Trophoblast cell (in vitro differentiated cells and primary cell): ENCODE data around the gene PCDHB7.
"Not testable (repeated sequence)": the region's sequence is repeated elsewhere in the genome, so short reads cannot be mapped to it uniquely, and the experiment has no call there.

Experiments used
- DNase-seq, 2 donors: peaks; one replicate each; pipeline ENCODE4 v3.0.0-alpha.2; 2016
- H2AFZ ChIP-seq: 2 replicates; pipeline ENCODE4 v1.6.1; 2013; ENCODE audit warnings: low read length, moderate library complexity, mild to moderate bottlenecking; ENCODE audit not compliant: insufficient read depth, poor library complexity
- H2AK5ac ChIP-seq: 2 replicates; pipeline ENCODE4 v1.6.1; 2013; ENCODE audit warnings: mild to moderate bottlenecking, low read length
- H2BK120ac ChIP-seq: 2 replicates; pipeline ENCODE4 v1.6.1; 2013; ENCODE audit warnings: low read length, mild to moderate bottlenecking, moderate library complexity; ENCODE audit not compliant: insufficient read depth, poor library complexity
- H2BK12ac ChIP-seq: 2 replicates; pipeline ENCODE4 v1.6.1; 2013; ENCODE audit warnings: mild to moderate bottlenecking, low read length, moderate library complexity
- H2BK5ac ChIP-seq: 2 replicates; pipeline ENCODE4 v1.6.1; 2013; ENCODE audit warnings: low read length, low read depth, moderate library complexity, mild to moderate bottlenecking; ENCODE audit not compliant: poor library complexity
- H3K14ac ChIP-seq: 2 replicates; pipeline ENCODE4 v1.6.1; 2013; ENCODE audit warnings: mild to moderate bottlenecking, low read length
- H3K18ac ChIP-seq: 2 replicates; pipeline ENCODE4 v1.6.1; 2013; ENCODE audit warnings: mild to moderate bottlenecking, low read length
- H3K23ac ChIP-seq: 2 replicates; pipeline ENCODE4 v1.6.1; 2013; ENCODE audit warnings: low read length
- H3K27ac ChIP-seq: 2 replicates; pipeline ENCODE4 v1.5.1; 2013; ENCODE audit warnings: low read depth, mild to moderate bottlenecking, inconsistent platforms, low read length, moderate library complexity
- H3K27me3 ChIP-seq: 2 replicates; pipeline ENCODE4 v1.6.1; 2013; ENCODE audit warnings: inconsistent platforms, mild to moderate bottlenecking, low read length, moderate library complexity; ENCODE audit not compliant: insufficient read depth
- H3K36me3 ChIP-seq, 2 experiments: 1 replicate in 1 of 2; 2 replicates in 1 of 2; pipeline ENCODE4 v1.6.1; 2013; ENCODE audit warnings: low read length in 2 of 2, mild to moderate bottlenecking in 2 of 2, moderate library complexity in 1 of 2; ENCODE audit not compliant: insufficient read depth in 2 of 2, control insufficient read depth in 1 of 2
- H3K4ac ChIP-seq: 2 replicates; pipeline ENCODE4 v1.6.1; 2013; ENCODE audit warnings: low read depth, mild to moderate bottlenecking, low read length, moderate library complexity
- H3K4me1 ChIP-seq, 2 experiments: 1 replicate in 1 of 2; 2 replicates in 1 of 2; pipeline ENCODE4 v1.6.1; 2013; ENCODE audit warnings: low read length in 2 of 2, mild to moderate bottlenecking in 2 of 2, moderate library complexity in 1 of 2; ENCODE audit not compliant: insufficient read depth in 2 of 2, control insufficient read depth in 1 of 2
- H3K4me2 ChIP-seq: 2 replicates; pipeline ENCODE4 v1.6.1; 2013; ENCODE audit warnings: inconsistent platforms, mild to moderate bottlenecking, low read length, moderate library complexity
- H3K4me3 ChIP-seq: 2 replicates; pipeline ENCODE4 v1.5.1; 2013; ENCODE audit warnings: mild to moderate bottlenecking, low read depth, low read length, inconsistent platforms
- H3K79me1 ChIP-seq: one replicate; pipeline ENCODE4 v1.6.1; 2013; ENCODE audit warnings: low read length
- H3K79me2 ChIP-seq: 2 replicates; pipeline ENCODE4 v1.6.1; 2013; ENCODE audit warnings: low read length, mild to moderate bottlenecking; ENCODE audit not compliant: control insufficient read depth, insufficient read depth, poor library complexity
- H3K9ac ChIP-seq: 2 replicates; pipeline ENCODE4 v1.6.1; 2013; ENCODE audit warnings: mild to moderate bottlenecking, low read length
- H3K9me3 ChIP-seq: 2 replicates; pipeline ENCODE4 v1.6.1; 2013; ENCODE audit warnings: low read depth, mild to moderate bottlenecking, control low read depth, inconsistent platforms, low read length; ENCODE audit not compliant: insufficient read depth
- H4K12ac ChIP-seq: 2 replicates; pipeline ENCODE4 v1.6.1; 2013; ENCODE audit warnings: low read depth, mild to moderate bottlenecking, low read length, moderate library complexity
- H4K8ac ChIP-seq: 2 replicates; pipeline ENCODE4 v1.6.1; 2013; ENCODE audit warnings: low read depth, mild to moderate bottlenecking, low read length, moderate library complexity
- H4K91ac ChIP-seq: one replicate; pipeline ENCODE4 v1.6.1; 2013; ENCODE audit warnings: low read depth, mild to moderate bottlenecking, low read length, moderate library complexity
- WGBS: extraction: QIAGEN DNeasy Blood & Tissue Kit; methylation state at CpG from one replicate; pipeline ENCODE4 v1.1.7; 2013; ENCODE audit warnings: missing lambda C conversion rate; ENCODE audit not compliant: insufficient read length, insufficient coverage; ENCODE audit errors: extremely low coverage; 5-methylcytosine and 5-hydroxymethylcytosine counted together

PCDHB7 gene

GRCh38 chr5:141150993-141151325, 21.5 kb upstream of the PCDHB7 start:
- Histone ChIP-seq H2BK120ac (no peak overlapping the region), H3K4me1 (no peaks in the 10 kb centered on the region), H3K4me2 (no peak overlapping the region), H2AFZ (no peak overlapping the region), H3K4ac (no peak overlapping the region), H4K91ac (no peak overlapping the region), H3K18ac (no peak overlapping the region), H3K9ac (no peak overlapping the region), H3K79me2 (no peaks in the 10 kb centered on the region), H3K36me3 (no peaks in the 10 kb centered on the region), H3K9me3 (peaks cover 2% of the 10 kb centered on the region), H4K8ac (no peak overlapping the region), H2BK12ac (no peak overlapping the region), H3K23ac (no peak overlapping the region), H3K14ac (no peak overlapping the region), H4K12ac (no peak overlapping the region), H2BK5ac (no peak overlapping the region), H3K27ac (no peak overlapping the region), H3K79me1 (no peaks in the 10 kb centered on the region), H3K4me3 (no peak overlapping the region), H2AK5ac (no peak overlapping the region), H3K27me3 (no peaks in the 10 kb centered on the region)
- no peak for DNase-seq
- WGBS: no CpG with 5 or more reads among the region's 13 CpGs

- not testable (repeated sequence) for H2BK12ac ChIP-seq, H3K79me2 ChIP-seq, H2AFZ ChIP-seq, DNase-seq, H3K9me3 ChIP-seq, H3K4ac ChIP-seq, H3K27ac ChIP-seq, H2BK120ac ChIP-seq, H3K18ac ChIP-seq, H3K14ac ChIP-seq, H2BK5ac ChIP-seq, H3K27me3 ChIP-seq, H4K12ac ChIP-seq, H3K79me1 ChIP-seq, H3K4me1 ChIP-seq, H2AK5ac ChIP-seq, H4K8ac ChIP-seq, H3K9ac ChIP-seq, H4K91ac ChIP-seq, H3K23ac ChIP-seq, H3K4me3 ChIP-seq, H3K36me3 ChIP-seq, H3K4me2 ChIP-seq
- WGBS: no CpG with 5 or more reads among the region's 41 CpGs
Observed at GRCh38 chr5:141151632-141152031, 20.8 kb upstream of the PCDHB7 start.

DNA sequence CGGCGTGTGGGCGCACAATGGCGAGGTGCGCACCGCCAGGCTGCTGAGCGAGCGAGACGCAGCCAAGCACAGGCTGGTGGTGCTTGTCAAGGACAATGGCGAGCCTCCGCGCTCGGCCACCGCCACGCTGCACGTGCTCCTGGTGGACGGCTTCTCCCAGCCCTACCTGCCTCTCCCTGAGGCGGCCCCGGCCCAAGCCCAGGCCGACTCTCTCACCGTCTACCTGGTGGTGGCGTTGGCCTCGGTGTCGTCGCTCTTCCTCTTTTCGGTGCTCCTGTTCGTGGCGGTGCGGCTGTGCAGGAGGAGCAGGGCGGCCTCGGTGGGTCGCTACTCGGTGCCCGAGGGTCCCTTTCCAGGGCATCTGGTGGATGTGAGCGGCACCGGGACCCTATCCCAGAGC, 20.3 kb upstream of the PCDHB7 start:
- not testable (repeated sequence) for H3K4me1 ChIP-seq, H3K4me3 ChIP-seq, H3K9ac ChIP-seq, H2BK5ac ChIP-seq, H3K4ac ChIP-seq, H3K27me3 ChIP-seq, H3K36me3 ChIP-seq, H3K14ac ChIP-seq, H3K4me2 ChIP-seq, H4K8ac ChIP-seq, DNase-seq, H4K12ac ChIP-seq, H2AFZ ChIP-seq, H3K27ac ChIP-seq, H3K79me2 ChIP-seq, H3K23ac ChIP-seq, H3K79me1 ChIP-seq, H3K18ac ChIP-seq, H3K9me3 ChIP-seq, H2BK120ac ChIP-seq, H2AK5ac ChIP-seq, H2BK12ac ChIP-seq, H4K91ac ChIP-seq
- WGBS: no CpG with 5 or more reads among the region's 36 CpGs

- WGBS: no CpG with 5 or more reads among the region's 21 CpGs
- H4K8ac ChIP-seq: no peak overlapping the region
- H3K27me3 ChIP-seq: no peaks in the 10 kb centered on the region
- H3K4ac ChIP-seq: no peak overlapping the region
- H3K18ac ChIP-seq: no peak overlapping the region
- no peak overlapping the region for H3K14ac ChIP-seq
- H2AFZ ChIP-seq: no peak overlapping the region
- no peak overlapping the region for H3K9ac ChIP-seq
- H3K23ac ChIP-seq: no peak overlapping the region
- H3K27ac ChIP-seq: no peak overlapping the region
- no peak for DNase-seq
- no peak overlapping the region for H2BK120ac ChIP-seq
- no peaks in the 10 kb centered on the region for H3K36me3 ChIP-seq
- H4K91ac ChIP-seq: no peak overlapping the region
- no peak overlapping the region for H2BK5ac ChIP-seq
- no peak overlapping the region for H2AK5ac ChIP-seq
- no peaks in the 10 kb centered on the region for H3K4me1 ChIP-seq
- H3K4me2 ChIP-seq: no peak overlapping the region
- no peaks in the 10 kb centered on the region for H3K79me1 ChIP-seq
- peaks cover 2% of the 10 kb centered on the region for H3K9me3 ChIP-seq
- no peak overlapping the region for H4K12ac ChIP-seq
- no peaks in the 10 kb centered on the region for H3K79me2 ChIP-seq
- H3K4me3 ChIP-seq: no peak overlapping the region
- no peak overlapping the region for H2BK12ac ChIP-seq
Observed at GRCh38 chr5:141155540-141156374, 16.7 kb upstream of the PCDHB7 start.
